Osteoblast (primary cell): ENCODE results near the gene DDX52. TPM values are rescaled to one million over a fixed set of nuclear protein-coding genes. Genes with fewer than 3 reads are reported as not detected.

Source experiments
- DNase-seq: peaks from one replicate; pipeline ENCODE4 v3.0.0; 2011; ENCODE audit warnings: low spot score, mixed read lengths; ENCODE audit not compliant: insufficient read length; ENCODE audit errors: missing footprints
- H2AFZ ChIP-seq: 2 replicates; pipeline ENCODE4 v1.6.0; 2011; ENCODE audit warnings: mild to moderate bottlenecking, low read length
- H3K27ac ChIP-seq: 2 replicates; pipeline ENCODE4 v1.5.1; 2011; ENCODE audit warnings: mild to moderate bottlenecking, low read depth, low read length, moderate library complexity
- H3K27me3 ChIP-seq: 2 replicates; pipeline ENCODE4 v1.6.0; 2012; ENCODE audit warnings: mild to moderate bottlenecking, control low read depth, inconsistent platforms, low read length, moderate library complexity; ENCODE audit not compliant: insufficient read depth
- H3K36me3 ChIP-seq: 2 replicates; pipeline ENCODE4 v1.5.1; 2011; ENCODE audit warnings: mild to moderate bottlenecking, low read length, control low read depth, moderate library complexity; ENCODE audit not compliant: insufficient read depth
- H3K4me1 ChIP-seq: 2 replicates; pipeline ENCODE4 v1.5.1; 2011; ENCODE audit warnings: mild to moderate bottlenecking, low read length, control low read depth, moderate library complexity; ENCODE audit not compliant: insufficient read depth
- H3K4me2 ChIP-seq: 2 replicates; pipeline ENCODE4 v1.6.0; 2011; ENCODE audit warnings: mild to moderate bottlenecking, low read length; ENCODE audit not compliant: insufficient read depth
- H3K4me3 ChIP-seq: fragments of 200-600 bp; sonication (generic); 3 replicates; pipeline ENCODE4 v1.5.1; 2012; ENCODE audit warnings: mild to moderate bottlenecking, low read length, inconsistent platforms; ENCODE audit not compliant: insufficient read depth
- H3K79me2 ChIP-seq: 2 replicates; pipeline ENCODE4 v1.6.0; 2012; ENCODE audit warnings: mild to moderate bottlenecking, low read length, control low read depth, inconsistent platforms; ENCODE audit not compliant: insufficient read depth
- H3K9me3 ChIP-seq: 2 replicates; pipeline ENCODE4 v1.5.1; 2011; ENCODE audit warnings: low read depth, low read length, control low read depth
- H4K20me1 ChIP-seq: 2 replicates; pipeline ENCODE4 v1.6.0; 2012; ENCODE audit warnings: mild to moderate bottlenecking, low read length, control low read depth; ENCODE audit not compliant: insufficient read depth
- CTCF ChIP-seq: IDR thresholded peaks from 2 replicates; pipeline ENCODE4 v1.5.1; 2011; ENCODE audit warnings: mild to moderate bottlenecking, low read depth, low read length, moderate library complexity; ENCODE audit errors: extremely low read depth
- total RNA-seq: library from RNA; depleted of rRNA; stranded (reverse); fragments of >200 nt; gene quantifications from 2 replicates; pipeline ENCODE4 v1.2.3, GENCODE V29; 2012

DDX52 gene
- total RNA-seq, 1 donor, result 29.3 TPM

- Histone ChIP-seq H3K4me2 (no peak overlapping the region), H3K9me3 (no peaks in the 10 kb centered on the region)
- no peak for DNase-seq
Observed at GRCh38 chr17:37657202-37657601, 14.0 kb upstream of the DDX52 start.

GRCh38 chr17:37651849-37652248 lies 8.6 kb upstream of the DDX52 start:
- H3K4me1 ChIP-seq, result peaks cover 13% of the 10 kb centered on the region
- DNase-seq, result no peak
- no peaks in the 10 kb centered on the region for H4K20me1 ChIP-seq
- no peaks in the 10 kb centered on the region for H3K36me3 ChIP-seq
- no peak overlapping the region for H2AFZ ChIP-seq
- no peaks in the 10 kb centered on the region for H3K9me3 ChIP-seq
- no peaks in the 10 kb centered on the region for H3K79me2 ChIP-seq
- H3K27ac ChIP-seq, result no peak overlapping the region
- peaks cover 3% of the 10 kb centered on the region for H3K27me3 ChIP-seq
- H3K4me2 ChIP-seq, result no peak overlapping the region
- TF ChIP-seq CTCF, result no peak
- H3K4me3 ChIP-seq, result no peak overlapping the region

More at GRCh38 chr17:37657202-37657601, 14.0 kb upstream of the DDX52 start:
- Histone ChIP-seq H3K4me3 (no peak overlapping the region), H3K27me3 (peaks cover 8% of the 10 kb centered on the region), H3K27ac (no peak overlapping the region), H3K79me2 (no peaks in the 10 kb centered on the region), H4K20me1 (no peaks in the 10 kb centered on the region), H2AFZ (no peak overlapping the region), H3K36me3 (no peaks in the 10 kb centered on the region), H3K4me1 (no peaks in the 10 kb centered on the region)
- TF ChIP-seq CTCF, result no peak

- H3K36me3 ChIP-seq, result no peaks in the 10 kb centered on the region
- no peak overlapping the region for H3K27ac ChIP-seq
- peaks cover 13% of the 10 kb centered on the region for H3K4me1 ChIP-seq
Observed at GRCh38 chr17:37650419-37651003, 7.3 kb upstream of the DDX52 start.

GRCh38 chr17:37648555-37648954 lies 5.3 kb upstream of the DDX52 start:
- no peaks in the 10 kb centered on the region for H4K20me1 ChIP-seq
- no peak overlapping the region for H3K27ac ChIP-seq
- TF ChIP-seq CTCF, result no peak
- H3K4me2 ChIP-seq, result peak overlapping the region; percentile 35
- peak overlapping the region; percentile 79 for H2AFZ ChIP-seq
- H3K27me3 ChIP-seq, result peaks cover 17% of the 10 kb centered on the region
- no peaks in the 10 kb centered on the region for H3K36me3 ChIP-seq
- DNase-seq, result peak; percentile 87
- H3K79me2 ChIP-seq, result no peaks in the 10 kb centered on the region
- no peaks in the 10 kb centered on the region for H3K9me3 ChIP-seq
- no peak overlapping the region for H3K4me3 ChIP-seq
- H3K4me1 ChIP-seq, result peaks cover 18% of the 10 kb centered on the region

More at GRCh38 chr17:37650419-37651003, 7.3 kb upstream of the DDX52 start:
- H3K79me2 ChIP-seq, result no peaks in the 10 kb centered on the region
- TF ChIP-seq CTCF, result peak; percentile 74
- no peak overlapping the region for H2AFZ ChIP-seq
- H3K9me3 ChIP-seq, result no peaks in the 10 kb centered on the region
- no peaks in the 10 kb centered on the region for H4K20me1 ChIP-seq
- no peak overlapping the region for H3K4me3 ChIP-seq
- H3K4me2 ChIP-seq, result no peak overlapping the region
- no peak for DNase-seq
- H3K27me3 ChIP-seq, result peaks cover 9% of the 10 kb centered on the region
